ENCODE data around the gene CAND2.

CAND2 gene

GRCh38 chr3:12856626-12857025 is 60.1 kb downstream of the CAND2 start:
- Histone ChIP-seq H3K27me3 (ENCODE audit: insufficient read depth, poor library complexity, severe bottlenecking) (peaks cover 11% of the 10 kb centered on the region), H3K4me3 (replicated peaks; ENCODE audit: insufficient read depth, low read length) (no peak overlapping the region), H3K27ac (replicated peaks) (no peak overlapping the region)
- DNase-seq (ENCODE audit: low read depth in 1 of 2, low spot score in 1 of 2) = no peak
- TF ChIP-seq CTCF (IDR thresholded peaks at IDR 0.05; ENCODE audit: insufficient read depth, low read length) (no peak), POLR2AphosphoS5 (IDR thresholded peaks at IDR 0.05; ENCODE audit: low read depth) (no peak)

GRCh38 chr3:12859840-12860239 is 63.4 kb downstream of the CAND2 start:
- Histone ChIP-seq H3K4me3 (replicated peaks; ENCODE audit: insufficient read depth, low read length) (no peak overlapping the region), H3K27ac (replicated peaks) (no peak overlapping the region), H3K27me3 (ENCODE audit: insufficient read depth, poor library complexity, severe bottlenecking) (peaks cover 3% of the 10 kb centered on the region)
- no peak for DNase-seq (ENCODE audit: low read depth in 1 of 2, low spot score in 1 of 2)
- TF ChIP-seq GABPA (IDR thresholded peaks at IDR 0.05; ENCODE audit: low read depth) (no peak), POLR2AphosphoS5 (IDR thresholded peaks at IDR 0.05; ENCODE audit: low read depth) (no peak), SPI1 (IDR thresholded peaks at IDR 0.05; ENCODE audit: borderline replicate concordance, low read depth) (no peak), REST (IDR thresholded peaks at IDR 0.05; ENCODE audit: insufficient replicate concordance, low read depth) (no peak), CTCF (IDR thresholded peaks at IDR 0.05; ENCODE audit: insufficient read depth, low read length) (no peak)

GRCh38 chr3:12861611-12862010 is 65.1 kb downstream of the CAND2 start:
- no peak for DNase-seq (ENCODE audit: low read depth in 1 of 2, low spot score in 1 of 2)
- no peak overlapping the region for H3K4me3 ChIP-seq (replicated peaks; ENCODE audit: insufficient read depth, low read length)
- TF ChIP-seq GABPA (IDR thresholded peaks at IDR 0.05; ENCODE audit: low read depth) = no peak
- TF ChIP-seq CTCF (IDR thresholded peaks at IDR 0.05; ENCODE audit: insufficient read depth, low read length) = no peak
- TF ChIP-seq SPI1 (IDR thresholded peaks at IDR 0.05; ENCODE audit: borderline replicate concordance, low read depth) = no peak
- TF ChIP-seq REST (IDR thresholded peaks at IDR 0.05; ENCODE audit: insufficient replicate concordance, low read depth) = no peak
- no peak for TF ChIP-seq POLR2AphosphoS5 (IDR thresholded peaks at IDR 0.05; ENCODE audit: low read depth)

GRCh38 chr3:12862387-12862786 is 65.9 kb downstream of the CAND2 start:
- no peak overlapping the region for H3K27ac ChIP-seq (replicated peaks)
- H3K27me3 ChIP-seq (ENCODE audit: insufficient read depth, poor library complexity, severe bottlenecking) = peaks cover 3% of the 10 kb centered on the region
- TF ChIP-seq REST (IDR thresholded peaks at IDR 0.05; ENCODE audit: insufficient replicate concordance, low read depth) (no peak), CTCF (IDR thresholded peaks at IDR 0.05; ENCODE audit: insufficient read depth, low read length) (no peak), SPI1 (IDR thresholded peaks at IDR 0.05; ENCODE audit: borderline replicate concordance, low read depth) (no peak), POLR2AphosphoS5 (IDR thresholded peaks at IDR 0.05; ENCODE audit: low read depth) (no peak), GABPA (IDR thresholded peaks at IDR 0.05; ENCODE audit: low read depth) (no peak)
- H3K4me3 ChIP-seq (replicated peaks; ENCODE audit: insufficient read depth, low read length) = no peak overlapping the region
- DNase-seq (ENCODE audit: low read depth in 1 of 2, low spot score in 1 of 2) = no peak

More at GRCh38 chr3:12861611-12862010, 65.1 kb downstream of the CAND2 start:
- H3K27ac ChIP-seq (replicated peaks) = no peak overlapping the region
- peaks cover 3% of the 10 kb centered on the region for H3K27me3 ChIP-seq (ENCODE audit: insufficient read depth, poor library complexity, severe bottlenecking)

Data from HL-60 (cell line).